Retinal pigment epithelial cell (primary cell): ENCODE data around the gene ZFP69B.
A peak's percentile ranks its signal among the peaks of the same experiment; 100 is the strongest.

Experiments
- DNase-seq: peaks from one replicate; pipeline ENCODE4 v3.0.0-alpha.2; 2010; ENCODE audit warnings: low read depth
- H3K4me3 ChIP-seq: 2 replicates; pipeline ENCODE4 v1.5.1; 2011; ENCODE audit warnings: mild to moderate bottlenecking, low read length, control low read depth, moderate library complexity
- TF ChIP-seq, protein P1 (sequence below): conservative IDR thresholded peaks from 2 replicates; pipeline ENCODE4 v1.5.1; 2011; ENCODE audit warnings: low read depth, low read length, control low read depth, inconsistent platforms

ZFP69B gene

GRCh38 chr1:40449684-40450494, at the start of gene ZFP69B:
TSS of gene ZFP69B (plus strand) at chr1:40450476. CDS start at chr1:40450962, 486 bp downstream.
- TF ChIP-seq, protein P1, sequence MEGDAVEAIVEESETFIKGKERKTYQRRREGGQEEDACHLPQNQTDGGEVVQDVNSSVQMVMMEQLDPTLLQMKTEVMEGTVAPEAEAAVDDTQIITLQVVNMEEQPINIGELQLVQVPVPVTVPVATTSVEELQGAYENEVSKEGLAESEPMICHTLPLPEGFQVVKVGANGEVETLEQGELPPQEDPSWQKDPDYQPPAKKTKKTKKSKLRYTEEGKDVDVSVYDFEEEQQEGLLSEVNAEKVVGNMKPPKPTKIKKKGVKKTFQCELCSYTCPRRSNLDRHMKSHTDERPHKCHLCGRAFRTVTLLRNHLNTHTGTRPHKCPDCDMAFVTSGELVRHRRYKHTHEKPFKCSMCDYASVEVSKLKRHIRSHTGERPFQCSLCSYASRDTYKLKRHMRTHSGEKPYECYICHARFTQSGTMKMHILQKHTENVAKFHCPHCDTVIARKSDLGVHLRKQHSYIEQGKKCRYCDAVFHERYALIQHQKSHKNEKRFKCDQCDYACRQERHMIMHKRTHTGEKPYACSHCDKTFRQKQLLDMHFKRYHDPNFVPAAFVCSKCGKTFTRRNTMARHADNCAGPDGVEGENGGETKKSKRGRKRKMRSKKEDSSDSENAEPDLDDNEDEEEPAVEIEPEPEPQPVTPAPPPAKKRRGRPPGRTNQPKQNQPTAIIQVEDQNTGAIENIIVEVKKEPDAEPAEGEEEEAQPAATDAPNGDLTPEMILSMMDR, result no peak
- DNase-seq, result peak; percentile 65
- H3K4me3 ChIP-seq, result peak within 1 kb of the TSS; percentile 77

- TF ChIP-seq, protein P1, result no peak
- DNase-seq, result no peak
- H3K4me3 ChIP-seq, result no peak overlapping the region
These were observed 48.6 kb upstream of the ZFP69B start for GRCh38 chr1:40401473-40402201.

DNA sequence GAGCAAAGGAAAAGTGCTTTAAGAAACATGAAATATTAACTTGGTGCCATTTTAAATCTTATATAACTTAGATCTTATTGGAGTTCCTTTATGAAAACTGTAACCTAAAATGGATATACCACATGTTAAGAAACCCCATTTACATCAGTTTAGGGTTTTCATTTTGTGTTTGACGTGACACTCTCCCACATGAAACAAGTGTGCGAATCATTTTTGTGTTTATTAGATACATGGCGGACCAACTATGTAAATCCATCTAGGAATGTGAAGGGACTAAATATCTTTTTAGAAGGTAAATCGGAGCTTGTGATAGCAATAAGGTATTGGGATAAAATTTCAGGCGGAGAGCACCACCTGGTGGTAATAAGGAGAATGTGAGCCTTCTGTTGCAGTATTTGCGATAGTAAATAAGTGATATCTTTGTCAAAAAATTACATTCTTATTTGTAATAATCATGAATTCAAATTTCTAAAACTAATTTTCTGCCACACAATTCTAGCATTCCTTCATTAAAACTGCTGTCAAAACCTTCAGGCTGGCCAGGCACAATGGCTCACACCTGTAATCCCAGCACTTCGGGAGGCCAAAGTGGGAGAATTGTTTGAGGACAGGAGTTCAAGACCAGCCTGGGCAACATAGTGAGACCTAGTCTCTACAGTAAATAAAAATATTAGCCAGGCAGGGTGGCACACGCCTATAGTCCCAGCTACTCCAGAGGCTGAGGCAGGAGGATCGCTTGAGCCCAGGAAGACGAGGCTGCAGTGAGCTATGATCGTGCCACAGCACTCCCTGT, 45.4 kb upstream of the ZFP69B start:
- TF ChIP-seq, protein P1, result peak; percentile 82
- H3K4me3 ChIP-seq, result peak overlapping the region; percentile 13
- peak; percentile 38 for DNase-seq

DNA sequence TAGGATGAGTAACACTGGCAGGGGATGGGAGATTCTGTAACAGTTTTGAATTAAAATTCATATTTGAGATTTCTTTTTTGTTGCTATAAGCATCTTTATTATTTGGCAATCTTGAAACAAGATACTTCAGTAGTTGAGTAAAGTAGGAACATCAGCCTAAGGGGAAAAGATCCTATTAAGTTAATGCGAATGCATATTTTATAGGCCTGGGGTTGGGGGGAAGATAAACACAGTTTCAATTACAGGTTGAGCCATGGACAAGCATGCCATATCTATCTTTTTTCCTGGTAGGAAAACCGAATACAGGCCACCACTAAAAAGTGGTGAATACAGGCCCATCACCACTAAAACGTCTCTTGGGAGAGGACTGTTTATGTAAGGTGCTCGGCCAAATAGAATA, 44.5 kb upstream of the ZFP69B start:
- TF ChIP-seq, protein P1, result no peak
- no peak for DNase-seq
- no peak overlapping the region for H3K4me3 ChIP-seq

- no peak for DNase-seq
- no peak overlapping the region for H3K4me3 ChIP-seq
- TF ChIP-seq, protein P1, result no peak
These were observed 42.8 kb upstream of the ZFP69B start for GRCh38 chr1:40407453-40407852.

DNA sequence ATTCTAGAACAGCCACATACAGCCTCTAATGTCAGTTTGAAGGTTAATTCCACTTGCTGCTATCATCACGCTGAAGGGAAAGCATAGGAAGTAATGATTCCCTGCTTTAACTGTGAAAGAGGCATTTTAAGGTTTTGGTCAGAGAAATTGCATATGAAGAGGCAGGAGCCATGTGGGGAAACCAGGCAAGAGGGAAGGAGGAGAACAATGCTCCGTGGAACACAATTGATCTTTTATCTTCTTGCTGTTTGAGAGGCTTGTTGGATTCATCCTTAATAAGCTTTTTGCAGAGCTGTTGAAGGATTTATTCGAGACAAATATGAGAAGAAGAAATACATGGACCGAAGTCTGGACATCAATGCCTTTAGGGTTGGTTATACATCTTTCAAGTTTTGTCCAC, 40.8 kb upstream of the ZFP69B start:
- no peak for DNase-seq
- TF ChIP-seq, protein P1, result no peak
- no peak overlapping the region for H3K4me3 ChIP-seq
